Esophagus squamous epithelium (tissue), 4 donors: Measurements from ENCODE around the gene OLFML1.

ENCODE experiments used
- POLR2A ChIP-seq, 4 donors: fragments of 450-650 bp; IDR thresholded peaks; one replicate each; pipeline ENCODE4 v1.6.1; 2017; ENCODE audit warnings: antibody characterized with exemption in 4 of 4, mild to moderate bottlenecking in 4 of 4, moderate library complexity in 3 of 4
- TF ChIP-seq, protein P1 (sequence below), 6 experiments: fragments of 450-650 bp in 4 of 6; fragments of 200-600 bp in 2 of 6; sonication (generic) in 2 of 6; IDR thresholded peaks; one replicate each; pipeline ENCODE4 v1.5.1; 2016 to 2019; ENCODE audit warnings: antibody characterized with exemption in 6 of 6, mild to moderate bottlenecking in 4 of 6, moderate library complexity in 4 of 6

- TF ChIP-seq, protein P1, sequence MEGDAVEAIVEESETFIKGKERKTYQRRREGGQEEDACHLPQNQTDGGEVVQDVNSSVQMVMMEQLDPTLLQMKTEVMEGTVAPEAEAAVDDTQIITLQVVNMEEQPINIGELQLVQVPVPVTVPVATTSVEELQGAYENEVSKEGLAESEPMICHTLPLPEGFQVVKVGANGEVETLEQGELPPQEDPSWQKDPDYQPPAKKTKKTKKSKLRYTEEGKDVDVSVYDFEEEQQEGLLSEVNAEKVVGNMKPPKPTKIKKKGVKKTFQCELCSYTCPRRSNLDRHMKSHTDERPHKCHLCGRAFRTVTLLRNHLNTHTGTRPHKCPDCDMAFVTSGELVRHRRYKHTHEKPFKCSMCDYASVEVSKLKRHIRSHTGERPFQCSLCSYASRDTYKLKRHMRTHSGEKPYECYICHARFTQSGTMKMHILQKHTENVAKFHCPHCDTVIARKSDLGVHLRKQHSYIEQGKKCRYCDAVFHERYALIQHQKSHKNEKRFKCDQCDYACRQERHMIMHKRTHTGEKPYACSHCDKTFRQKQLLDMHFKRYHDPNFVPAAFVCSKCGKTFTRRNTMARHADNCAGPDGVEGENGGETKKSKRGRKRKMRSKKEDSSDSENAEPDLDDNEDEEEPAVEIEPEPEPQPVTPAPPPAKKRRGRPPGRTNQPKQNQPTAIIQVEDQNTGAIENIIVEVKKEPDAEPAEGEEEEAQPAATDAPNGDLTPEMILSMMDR (IDR thresholded peaks at IDR 0.05): no peak
- TF ChIP-seq POLR2A (IDR thresholded peaks at IDR 0.05): no peak
These were observed 22.6 kb upstream of the OLFML1 start for GRCh38 chr11:7462706-7463105.
